Measurements from ENCODE around the gene HARBI1.

GRCh38 chr11:46643986-46644385, 27.0 kb upstream of the HARBI1 start:
- TF ChIP-seq, protein P1, sequence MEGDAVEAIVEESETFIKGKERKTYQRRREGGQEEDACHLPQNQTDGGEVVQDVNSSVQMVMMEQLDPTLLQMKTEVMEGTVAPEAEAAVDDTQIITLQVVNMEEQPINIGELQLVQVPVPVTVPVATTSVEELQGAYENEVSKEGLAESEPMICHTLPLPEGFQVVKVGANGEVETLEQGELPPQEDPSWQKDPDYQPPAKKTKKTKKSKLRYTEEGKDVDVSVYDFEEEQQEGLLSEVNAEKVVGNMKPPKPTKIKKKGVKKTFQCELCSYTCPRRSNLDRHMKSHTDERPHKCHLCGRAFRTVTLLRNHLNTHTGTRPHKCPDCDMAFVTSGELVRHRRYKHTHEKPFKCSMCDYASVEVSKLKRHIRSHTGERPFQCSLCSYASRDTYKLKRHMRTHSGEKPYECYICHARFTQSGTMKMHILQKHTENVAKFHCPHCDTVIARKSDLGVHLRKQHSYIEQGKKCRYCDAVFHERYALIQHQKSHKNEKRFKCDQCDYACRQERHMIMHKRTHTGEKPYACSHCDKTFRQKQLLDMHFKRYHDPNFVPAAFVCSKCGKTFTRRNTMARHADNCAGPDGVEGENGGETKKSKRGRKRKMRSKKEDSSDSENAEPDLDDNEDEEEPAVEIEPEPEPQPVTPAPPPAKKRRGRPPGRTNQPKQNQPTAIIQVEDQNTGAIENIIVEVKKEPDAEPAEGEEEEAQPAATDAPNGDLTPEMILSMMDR (IDR thresholded peaks at IDR 0.05) = no peak
- no peak for TF ChIP-seq POLR2A (IDR thresholded peaks at IDR 0.05)
- TF ChIP-seq POLR2AphosphoS5 (IDR thresholded peaks at IDR 0.05) = no peak

Measured in suprapubic skin (tissue), 4 donors.